Left renal cortex interstitium (tissue), 4 donors: ENCODE data around the gene GPR153. TPM values are rescaled to one million over a fixed set of nuclear protein-coding genes. Genes with fewer than 3 reads are reported as not detected.

Experiments
- DNase-seq, 4 donors: peaks; one replicate each; pipeline ENCODE4 v3.0.0-alpha.2; 2013; ENCODE audit warnings: low read depth in 4 of 4, low spot score in 2 of 4, missing footprints in 1 of 4
- polyA plus RNA-seq, 4 donors: library from polyadenylated mRNA; unstranded; fragments of 120-200 nt; gene quantifications; one replicate each; pipeline ENCODE4 v1.2.1, GENCODE V29; 2013; ENCODE audit not compliant: insufficient read length in 4 of 4

The GPR153 gene
- polyA plus RNA-seq, 4 donors: 6.0 to 10.2 (median 8.1) TPM

- DNase-seq: no peak
Measured at GRCh38 chr1:6207921-6208320, 53.0 kb downstream of the GPR153 start.

GRCh38 chr1:6207075-6207885 is 53.6 kb downstream of the GPR153 start:
- DNase-seq: no peak

- DNase-seq: no peak
Measured at GRCh38 chr1:6206520-6206855, 54.4 kb downstream of the GPR153 start.

- peak in 1 of 4 donors; percentile 48 for DNase-seq
Measured at GRCh38 chr1:6205849-6206519, 54.9 kb downstream of the GPR153 start, which contains the start of gene RNF207. Gene RNF207 (plus strand): TSS chr1:6206119. CDS start chr1:6206536, 417 bp downstream.

- DNase-seq: no peak
Measured at GRCh38 chr1:6202256-6202655, 58.6 kb downstream of the GPR153 start.

GRCh38 chr1:6200188-6200809 is 60.6 kb downstream of the GPR153 start:
- DNase-seq: no peak

- DNase-seq: peak; percentile 92 to 99 (median 96)
Measured at GRCh38 chr1:6199298-6200187, 61.4 kb downstream of the GPR153 start, which contains the start of gene RPL22. Gene RPL22 (minus strand): TSS chr1:6199595. CDS start chr1:6199573, 22 bp downstream.

GRCh38 chr1:6198646-6199297 is 62.1 kb downstream of the GPR153 start:
- DNase-seq: no peak

- DNase-seq: no peak
Measured at GRCh38 chr1:6197746-6198427, 63.0 kb downstream of the GPR153 start.

Other genes starting within 250 kb of the GPR153 start
- gene KCNAB2, start 215.2 kb downstream of the GPR153 start, polyA plus RNA-seq: 1 to 10 TPM; 4.4 to 5.5 (median 5.0) TPM
- under 1 TPM; 0.22 to 0.82 (median 0.30) TPM for gene CHD5, start 80.8 kb downstream of the GPR153 start, polyA plus RNA-seq
- gene RPL22, start 61.5 kb downstream of the GPR153 start, polyA plus RNA-seq: 100 to 1,000 TPM; 502 to 677 (median 612) TPM
- gene RNF207, start 55.0 kb downstream of the GPR153 start, polyA plus RNA-seq: 10 to 100 TPM; 17.0 to 64.1 (median 33.7) TPM
- gene ICMT, start 25.1 kb downstream of the GPR153 start, polyA plus RNA-seq: 10 to 100 TPM; 59.7 to 61.2 (median 60.3) TPM
- not detected for gene HES3, start 16.9 kb downstream of the GPR153 start, polyA plus RNA-seq
- 10 to 100 TPM; 27.8 to 38.4 (median 33.3) TPM for gene ACOT7, start 132.7 kb upstream of the GPR153 start, polyA plus RNA-seq
- gene HES2, start 158.8 kb upstream of the GPR153 start, polyA plus RNA-seq: under 1 TPM; 0.23 to 0.84 (median 0.39) TPM
- gene ESPN, start 163.7 kb upstream of the GPR153 start, polyA plus RNA-seq: 10 to 100 TPM; 14.0 to 26.5 (median 20.6) TPM
- gene TNFRSF25, start 205.1 kb upstream of the GPR153 start, polyA plus RNA-seq: 10 to 100 TPM in 2 of 4 donors, 1 to 10 TPM in 2; 7.0 to 25.9 (median 17.6) TPM
- gene PLEKHG5, start 230.6 kb upstream of the GPR153 start, polyA plus RNA-seq: 10 to 100 TPM; 10.7 to 27.3 (median 19.9) TPM